GM18498 (cell line): Measurements from ENCODE around the gene LSG1.
"Not testable (repeated sequence)": the region's sequence is repeated elsewhere in the genome, so short reads cannot be mapped to it uniquely, and the experiment has no call there.

ENCODE experiments used
- ATAC-seq: cut with Tn5 transposase; IDR thresholded peaks from one replicate; pipeline ENCODE4 v1.9.1; 2021; ENCODE audit warnings: mild to moderate bottlenecking, moderate library complexity; ENCODE audit not compliant: unreplicated experiment

Gene LSG1

DNA sequence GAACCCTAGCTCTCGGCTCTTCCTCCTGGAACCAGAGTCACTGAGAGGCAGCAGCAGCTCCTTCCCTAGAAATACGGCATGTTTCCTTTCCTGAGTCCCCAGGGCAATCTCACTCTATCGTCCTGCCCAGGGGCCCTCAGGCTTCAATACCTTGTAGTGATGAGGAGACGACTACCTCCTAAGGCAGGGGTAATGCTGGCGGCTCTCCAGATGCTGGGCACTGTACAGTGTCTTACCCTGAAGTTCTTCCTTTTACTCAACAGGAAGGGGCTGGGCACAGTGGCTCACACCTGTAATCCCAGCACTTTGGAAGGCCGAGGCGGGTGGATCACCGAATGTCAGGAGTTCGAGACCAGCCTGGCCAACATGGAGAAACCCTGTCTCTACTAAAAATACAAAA, 52.2 kb downstream of the LSG1 start:
- no peak for ATAC-seq

GRCh38 chr3:194618858-194619608, 53.0 kb downstream of the LSG1 start:
- no peak for ATAC-seq

DNA sequence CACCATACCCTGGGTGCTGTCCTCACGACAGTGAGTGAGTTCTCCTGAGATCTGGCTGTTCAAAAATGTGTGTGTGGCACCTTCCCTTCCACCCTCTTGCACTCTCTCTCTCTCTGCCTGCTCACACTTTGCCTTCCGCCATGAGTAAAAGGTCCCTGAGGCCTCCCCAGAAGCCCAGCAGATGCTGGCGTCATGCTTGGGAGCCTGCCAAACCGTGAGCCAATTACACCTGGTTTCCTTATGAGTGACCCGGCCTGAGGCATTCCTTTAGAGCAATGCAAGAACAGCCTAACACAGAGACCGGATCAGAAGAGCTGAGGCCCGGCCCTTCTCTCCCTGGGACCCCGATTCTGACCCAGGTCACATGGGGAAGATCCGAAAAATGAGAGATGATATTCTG, 54.2 kb downstream of the LSG1 start:
- ATAC-seq = no peak

DNA sequence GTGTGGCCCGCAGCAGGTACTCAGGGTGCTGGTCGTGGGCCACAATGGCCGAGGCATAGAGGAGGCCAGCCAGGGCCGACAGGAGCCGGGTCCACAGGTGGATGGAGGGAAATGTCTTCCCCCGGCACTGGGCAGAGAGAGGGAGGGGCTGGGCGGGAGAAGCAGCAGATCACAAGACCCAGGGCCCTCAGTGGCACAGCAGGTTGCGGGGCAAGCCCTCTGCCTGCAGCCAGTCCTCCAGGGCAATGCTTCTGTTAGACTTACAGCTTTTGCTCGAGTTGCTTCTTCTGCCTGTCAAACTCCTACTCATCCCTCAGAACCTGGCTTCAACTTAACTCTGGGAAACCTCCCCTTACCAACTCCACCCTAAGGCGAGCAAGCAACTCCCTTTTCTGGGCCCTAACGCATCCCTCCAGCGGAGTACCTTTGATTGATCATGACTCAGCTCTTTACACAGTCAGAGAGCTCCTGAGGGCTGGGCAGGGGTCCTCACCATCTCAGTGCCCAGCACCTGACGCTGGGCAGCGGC, 54.8 kb downstream of the LSG1 start:
- ATAC-seq = no peak

DNA sequence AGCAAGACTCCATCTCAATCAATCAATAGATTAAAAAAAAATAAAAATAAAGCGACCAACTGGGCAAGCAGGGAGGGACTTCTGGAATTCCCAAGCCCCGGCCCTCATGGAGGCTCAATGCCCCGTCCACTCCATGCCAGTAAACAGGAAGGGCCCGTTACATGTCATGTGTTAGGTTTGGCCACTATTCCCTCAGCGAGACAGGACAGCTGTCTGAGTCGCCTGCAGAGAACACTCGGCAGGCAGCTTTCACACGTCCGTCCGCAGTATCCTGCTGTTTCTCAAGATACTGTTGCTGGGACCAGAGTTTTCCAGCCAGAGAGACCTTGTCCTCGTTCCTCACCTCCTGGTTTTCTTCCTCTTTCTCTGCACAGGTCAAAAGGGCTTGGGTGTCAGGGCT, 56.8 kb downstream of the LSG1 start:
- ATAC-seq = no peak

DNA sequence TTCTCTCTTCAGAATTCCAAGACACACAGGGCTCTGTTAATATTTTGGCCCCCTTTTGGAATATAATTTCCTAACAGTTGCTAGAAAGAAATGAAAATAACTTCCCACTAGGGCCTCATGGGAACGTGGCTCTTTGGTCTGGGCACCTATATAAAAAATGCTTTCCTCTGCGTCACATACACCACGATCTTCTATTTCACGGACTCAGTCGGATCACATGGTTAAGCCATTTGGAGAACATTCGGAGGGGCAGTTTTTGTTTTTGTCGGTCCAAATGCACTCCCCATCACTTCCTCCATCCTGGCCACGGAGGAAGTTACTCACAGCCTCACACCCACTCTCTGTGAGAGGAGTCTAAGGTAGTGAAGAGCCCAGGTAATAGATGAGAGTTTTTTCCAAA, 59.8 kb downstream of the LSG1 start:
- no peak for ATAC-seq

DNA sequence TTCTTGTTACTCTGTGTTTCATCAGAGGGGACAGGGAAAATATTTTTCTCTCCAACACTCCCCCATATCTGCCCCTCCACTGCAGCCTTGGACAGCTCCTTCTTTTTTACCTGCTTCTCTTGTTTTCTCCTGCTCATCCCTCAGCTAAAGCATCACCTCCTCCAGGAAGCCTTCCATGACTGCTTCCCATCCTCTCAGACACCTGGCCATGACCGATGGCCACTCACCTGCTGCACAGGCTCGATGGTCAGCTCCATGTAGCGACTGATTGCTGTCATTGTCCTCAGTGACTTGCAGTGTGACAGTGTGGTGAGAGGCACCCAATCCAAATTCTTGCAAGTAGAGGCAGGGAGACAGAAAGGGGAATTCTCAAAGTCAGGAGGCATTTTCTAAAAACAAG, 61.3 kb downstream of the LSG1 start:
- ATAC-seq = no peak

DNA sequence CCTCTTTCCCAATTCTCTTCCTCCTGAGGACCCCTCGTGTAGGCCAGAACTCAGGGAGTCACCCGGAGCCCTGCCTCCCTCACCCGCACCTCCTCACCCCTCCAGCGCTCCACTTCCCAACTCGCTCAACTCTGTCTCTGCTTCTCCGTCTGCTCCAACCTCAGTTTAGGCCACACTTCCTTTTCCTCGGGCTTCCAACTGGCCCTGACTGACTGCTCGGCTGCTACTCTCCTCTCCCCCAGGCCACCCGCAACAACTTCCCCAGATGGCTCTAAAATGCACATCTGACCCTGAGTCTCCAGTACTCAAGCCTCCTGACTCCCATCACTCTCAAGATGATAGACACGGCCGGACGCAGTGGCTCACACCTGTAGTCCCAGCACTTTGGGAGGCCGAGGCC, 62.4 kb downstream of the LSG1 start:
- no peak for ATAC-seq

GRCh38 chr3:194608981-194609380, 63.0 kb downstream of the LSG1 start:
- no peak for ATAC-seq

GRCh38 chr3:194607592-194608389, 64.2 kb downstream of the LSG1 start:
- no peak for ATAC-seq

DNA sequence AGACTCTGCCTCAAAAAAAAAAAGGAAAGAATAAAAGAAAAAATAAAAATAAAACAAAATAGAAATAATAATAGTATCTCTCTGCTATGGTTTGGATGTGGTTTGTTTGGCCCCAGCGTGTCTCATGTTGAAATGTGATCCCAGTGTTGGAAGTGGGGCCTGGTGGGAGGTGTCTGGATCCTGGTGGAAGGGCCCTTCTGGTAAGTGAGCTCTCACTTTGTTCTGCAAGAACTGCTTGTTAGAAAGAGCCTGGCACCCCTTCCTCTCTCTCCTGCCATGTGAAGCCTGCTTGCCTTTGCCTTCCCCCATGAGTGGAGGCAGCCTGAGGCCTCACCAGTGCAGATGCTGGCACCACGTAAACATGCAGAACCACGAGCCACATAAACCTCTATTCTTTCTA, 65.0 kb downstream of the LSG1 start:
- ATAC-seq = no peak

- no peak for ATAC-seq
Measured at GRCh38 chr3:194606163-194606562, 65.8 kb downstream of the LSG1 start.

GRCh38 chr3:194605314-194605713, 66.7 kb downstream of the LSG1 start:
- not testable (repeated sequence) for ATAC-seq

DNA sequence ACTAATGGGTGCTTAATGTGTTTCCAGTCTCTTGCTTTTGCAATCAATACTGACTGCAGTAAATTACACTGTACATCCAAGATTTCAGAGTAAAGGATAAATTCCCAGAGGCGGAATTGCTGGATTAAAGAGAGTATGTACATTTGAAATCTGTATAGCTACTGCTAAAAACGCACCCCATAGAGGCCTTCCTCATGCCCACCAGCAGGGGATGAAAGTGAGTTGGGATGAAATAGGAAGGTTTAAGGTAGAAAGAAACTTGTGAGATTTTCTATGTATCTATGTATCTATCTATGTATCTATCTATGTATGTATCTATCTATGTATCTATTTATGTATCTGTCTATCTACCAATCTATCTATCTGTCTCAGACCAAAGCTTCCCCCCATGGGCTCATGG, 67.2 kb downstream of the LSG1 start:
- no peak for ATAC-seq

- no peak for ATAC-seq
Measured at GRCh38 chr3:194604126-194604525, 67.9 kb downstream of the LSG1 start.

DNA sequence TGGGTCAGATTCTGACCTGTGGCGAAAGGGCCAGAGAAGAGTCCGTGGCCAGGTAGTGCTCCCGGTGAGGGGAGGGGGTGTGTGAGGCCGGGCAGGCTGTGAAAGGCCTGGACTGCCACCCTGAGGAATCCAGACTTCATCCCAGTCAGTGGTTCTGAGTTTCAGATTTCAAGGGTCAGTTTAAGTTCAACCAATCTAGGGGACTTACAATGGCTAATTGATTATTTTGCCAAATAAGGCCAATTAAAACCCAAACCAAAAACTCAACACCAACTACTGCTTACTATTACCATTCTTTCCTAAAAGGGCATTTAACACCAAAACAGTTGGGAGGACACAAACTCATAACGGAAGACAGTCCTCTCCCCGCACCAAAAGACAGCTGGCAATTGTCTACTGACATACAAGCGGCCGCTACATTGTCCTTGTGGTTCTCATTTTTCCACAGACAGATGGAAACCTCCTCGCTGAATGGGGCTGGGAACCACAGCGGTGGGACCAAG, 69.3 kb downstream of the LSG1 start:
- no peak for ATAC-seq

GRCh38 chr3:194598771-194599557, 73.0 kb downstream of the LSG1 start:
- no peak for ATAC-seq

- no peak for ATAC-seq
Measured at GRCh38 chr3:194596906-194597305, 75.1 kb downstream of the LSG1 start.

DNA sequence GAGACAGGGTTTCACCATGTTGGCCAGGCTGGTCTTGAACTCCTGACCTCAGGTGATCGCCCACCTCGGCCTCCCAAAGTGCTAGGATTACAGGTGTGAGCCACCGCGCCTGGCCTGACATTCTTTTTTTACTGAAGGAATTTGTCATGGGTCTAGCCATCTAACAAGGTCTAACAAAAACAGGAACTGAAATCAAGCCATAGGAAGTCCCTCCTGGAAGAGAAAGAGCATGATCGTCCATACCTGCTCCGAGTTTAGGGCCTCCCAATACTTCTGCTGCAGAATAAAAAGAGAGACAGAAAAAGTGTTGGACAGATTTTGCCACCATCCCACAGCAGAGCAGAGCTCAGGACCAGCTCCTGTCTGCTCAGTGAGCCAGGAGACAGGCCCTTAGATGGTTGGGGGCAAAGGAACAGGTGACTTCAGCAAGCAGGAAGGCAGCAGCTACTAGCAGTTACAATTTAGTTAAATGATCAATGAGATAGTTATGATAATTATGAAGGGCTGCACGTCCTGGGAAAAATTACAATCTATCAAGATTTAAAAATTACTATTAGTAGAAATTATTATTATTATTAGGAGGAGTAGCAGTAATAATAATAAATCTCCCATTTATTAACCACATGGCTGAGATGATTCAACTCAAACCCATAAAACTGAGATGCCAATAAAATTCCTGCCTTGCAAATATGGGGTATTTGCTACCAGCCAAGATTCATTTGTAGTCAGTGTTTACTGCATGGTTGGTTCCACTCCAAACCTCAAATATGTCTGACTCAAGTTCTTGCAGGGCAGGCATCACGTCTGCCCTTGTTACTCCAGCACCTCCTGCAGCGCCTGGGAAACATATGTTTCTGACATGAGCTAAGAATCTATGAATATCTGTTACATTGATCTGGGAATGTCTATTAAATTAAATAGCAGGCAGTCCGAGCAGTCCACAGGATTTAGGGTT, 78.9 kb downstream of the LSG1 start:
- no peak for ATAC-seq
